Liver (tissue), 9 donors: Measurements from ENCODE around the gene AQP6. TPM values are rescaled to one million over a fixed set of nuclear protein-coding genes. Genes with fewer than 3 reads are reported as not detected.

Experiments
- DNase-seq: peaks from one replicate; pipeline ENCODE4 v3.0.0-alpha.2; 2017; ENCODE audit warnings: low spot score
- H3K27ac ChIP-seq, 2 donors: one replicate each; pipeline ENCODE4 v1.7.0; 2013; ENCODE audit warnings: inconsistent platforms in 2 of 2, low read length in 2 of 2, control low read depth in 1 of 2, low read depth in 1 of 2, mild to moderate bottlenecking in 1 of 2
- H3K27me3 ChIP-seq, 4 donors: one replicate each; pipeline versions ENCODE4 v1.6.1 to v1.7.0; 2013; ENCODE audit warnings: low read length in 3 of 4, inconsistent platforms in 1 of 4, mild to moderate bottlenecking in 1 of 4, moderate library complexity in 1 of 4; ENCODE audit not compliant: control insufficient read depth in 4 of 4, insufficient read depth in 4 of 4
- H3K36me3 ChIP-seq, 4 donors: one replicate each; pipeline versions ENCODE4 v1.6.1 to v1.7.0; 2013; ENCODE audit warnings: low read length in 3 of 4, mild to moderate bottlenecking in 3 of 4, low read depth in 1 of 4, moderate library complexity in 1 of 4; ENCODE audit not compliant: control insufficient read depth in 4 of 4, insufficient read depth in 3 of 4
- H3K4me1 ChIP-seq, 4 donors: one replicate each; pipeline versions ENCODE4 v1.6.1 to v1.7.0; 2013; ENCODE audit warnings: low read length in 3 of 4, mild to moderate bottlenecking in 3 of 4, moderate library complexity in 1 of 4; ENCODE audit not compliant: control insufficient read depth in 4 of 4, insufficient read depth in 4 of 4
- H3K4me3 ChIP-seq, 3 donors: one replicate each; pipeline versions ENCODE4 v1.6.1 to v1.7.0; 2013; ENCODE audit warnings: low read length in 3 of 3, control low read depth in 1 of 3, low read depth in 1 of 3, mild to moderate bottlenecking in 1 of 3
- H3K9ac ChIP-seq, 2 donors: one replicate each; pipeline ENCODE4 v1.7.0; 2013; ENCODE audit warnings: low read length in 2 of 2, mild to moderate bottlenecking in 2 of 2, moderate library complexity in 2 of 2, control low read depth in 1 of 2, low read depth in 1 of 2
- H3K9me3 ChIP-seq, 4 donors: one replicate each; pipeline versions ENCODE4 v1.6.1 to v1.7.0; 2013; ENCODE audit warnings: low read length in 3 of 4; ENCODE audit not compliant: control insufficient read depth in 4 of 4
- FOXA1 ChIP-seq: IDR thresholded peaks from 2 replicates; pipeline ENCODE4 v1.6.1; 2016; ENCODE audit warnings: antibody characterized with exemption
- FOXA2 ChIP-seq: IDR thresholded peaks from 2 replicates; pipeline ENCODE4 v1.6.1; 2016; ENCODE audit warnings: antibody characterized with exemption
- GABPA ChIP-seq, 2 donors: IDR thresholded peaks in 1 of 2; conservative IDR thresholded peaks in 1 of 2; 2 replicates each; pipeline ENCODE4 v1.6.1; 2016; ENCODE audit warnings: antibody characterized with exemption in 2 of 2, mild to moderate bottlenecking in 1 of 2, moderate library complexity in 1 of 2
- HNF4A ChIP-seq, 2 donors: conservative IDR thresholded peaks; 2 replicates each; pipeline ENCODE4 v1.6.1; 2016; ENCODE audit warnings: antibody characterized with exemption in 2 of 2, mild to moderate bottlenecking in 2 of 2
- JUND ChIP-seq, 2 donors: IDR thresholded peaks; 2 replicates each; pipeline ENCODE4 v1.6.1; 2016; ENCODE audit warnings: antibody characterized with exemption in 2 of 2
- MAX ChIP-seq: IDR thresholded peaks from 2 replicates; pipeline ENCODE4 v1.6.1; 2016; ENCODE audit warnings: antibody characterized with exemption
- RAD21 ChIP-seq, 2 donors: IDR thresholded peaks; 2 replicates each; pipeline ENCODE4 v1.6.1; 2016; ENCODE audit warnings: antibody characterized with exemption in 2 of 2, mild to moderate bottlenecking in 2 of 2
- REST ChIP-seq: IDR thresholded peaks from 2 replicates; pipeline ENCODE4 v1.6.1; 2016; ENCODE audit warnings: antibody characterized with exemption, mild to moderate bottlenecking
- SP1 ChIP-seq: IDR thresholded peaks from 2 replicates; pipeline ENCODE4 v1.6.1; 2018; ENCODE audit warnings: antibody characterized with exemption, mild to moderate bottlenecking
- YY1 ChIP-seq: IDR thresholded peaks from 2 replicates; pipeline ENCODE4 v1.6.1; 2016; ENCODE audit warnings: antibody characterized with exemption, mild to moderate bottlenecking
- whole genome bisulfite sequencing: extraction: QIAGEN DNeasy Blood & Tissue Kit; methylation state at CpG from one replicate; pipeline ENCODE4 v1.1.7; 2013; 5-methylcytosine and 5-hydroxymethylcytosine counted together
- polyA plus RNA-seq, 2 donors: library from polyadenylated mRNA; stranded (reverse) in 1 of 2; unstranded in 1 of 2; fragments of 200-250 nt in 1 of 2; fragments of >200 nt in 1 of 2; fragmentation: Nextera tagmentation in 1 of 2; extraction: Ambion mirVana in 1 of 2; gene quantifications; one replicate each; pipeline versions ENCODE4 v1.2.1 to v1.2.3, GENCODE V29; 2013 to 2015
- total RNA-seq, 2 donors: library from RNA; depleted of rRNA; stranded (reverse); fragments of >200 nt; gene quantifications; one replicate each; pipeline ENCODE4 v1.2.3, GENCODE V29; 2014
- TF ChIP-seq, protein P1 (sequence below): IDR thresholded peaks from 2 replicates; pipeline ENCODE4 v1.6.1; 2016; ENCODE audit warnings: antibody characterized with exemption
- donor health status: healthy.
- donor health status: healthy.
- donor health status: healthy.
- donor health status: healthy.
- donor health status: healthy.

AQP6 gene
- total and polyA plus RNA-seq, 4 donors, result 0.05 to 0.11 TPM; not detected in 2

DNA sequence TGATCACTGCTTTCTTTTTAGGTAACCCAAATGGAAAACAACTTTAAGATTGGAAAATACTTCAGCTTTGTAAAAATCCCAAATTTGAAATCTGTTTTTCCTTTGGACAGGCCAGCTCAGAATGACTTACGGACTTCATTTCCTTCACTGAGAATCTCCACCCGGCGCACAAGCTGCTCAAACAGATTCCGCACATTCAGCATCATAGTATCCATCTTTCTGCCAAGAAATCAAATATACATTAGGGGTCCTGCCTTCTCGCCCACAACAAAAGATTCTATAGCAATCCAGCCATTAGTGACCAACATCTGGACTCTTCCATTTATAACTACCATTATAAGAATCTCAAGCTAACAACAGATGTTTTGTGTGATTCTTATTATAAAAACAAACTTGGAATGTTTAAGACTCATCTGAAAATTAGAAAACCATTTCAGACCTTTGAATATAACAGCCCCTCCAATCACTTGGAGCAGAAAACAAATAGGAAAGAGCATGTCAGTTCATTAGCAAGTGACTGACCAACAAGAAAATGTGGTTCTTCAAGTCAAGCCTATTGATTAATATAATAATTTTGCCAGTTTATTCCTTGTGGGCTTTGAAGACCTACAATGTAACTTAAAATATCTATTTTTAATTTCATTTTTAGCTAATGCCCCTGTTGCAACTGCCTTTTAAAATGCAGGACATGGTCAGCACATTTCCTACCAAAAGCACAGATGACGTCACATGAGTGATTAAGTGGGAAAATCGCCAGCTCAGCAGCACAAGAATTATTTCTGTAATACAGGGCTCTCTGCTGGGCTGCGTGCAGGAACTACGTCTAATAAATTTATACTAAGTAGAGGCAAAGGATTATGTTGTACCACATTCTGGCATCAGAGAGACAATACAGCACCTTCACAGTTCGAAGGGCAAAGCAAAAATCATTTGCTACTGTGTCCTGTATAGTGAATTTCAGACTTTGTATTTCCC lies 44.0 kb downstream of the AQP6 start:
- no peaks in the 10 kb centered on the region for H3K36me3 ChIP-seq
- WGBS, result 66% methylated on average over 10 of the region's 10 CpGs
- peaks cover 0 to 6% (median 3%) of the 10 kb centered on the region in 4 donors for H3K4me1 ChIP-seq
- no peak for DNase-seq
- no peak overlapping the region for H3K9ac ChIP-seq
- no peaks in the 10 kb centered on the region for H3K9me3 ChIP-seq
- TF ChIP-seq SP1 (peak; percentile 14), JUND (IDR thresholded peaks at IDR 0.05) (peak in 1 of 2 donors; percentile 57), MAX (no peak)
- no peak overlapping the region for H3K27ac ChIP-seq
- no peak overlapping the region for H3K4me3 ChIP-seq
- H3K27me3 ChIP-seq, result no peaks in the 10 kb centered on the region

DNA sequence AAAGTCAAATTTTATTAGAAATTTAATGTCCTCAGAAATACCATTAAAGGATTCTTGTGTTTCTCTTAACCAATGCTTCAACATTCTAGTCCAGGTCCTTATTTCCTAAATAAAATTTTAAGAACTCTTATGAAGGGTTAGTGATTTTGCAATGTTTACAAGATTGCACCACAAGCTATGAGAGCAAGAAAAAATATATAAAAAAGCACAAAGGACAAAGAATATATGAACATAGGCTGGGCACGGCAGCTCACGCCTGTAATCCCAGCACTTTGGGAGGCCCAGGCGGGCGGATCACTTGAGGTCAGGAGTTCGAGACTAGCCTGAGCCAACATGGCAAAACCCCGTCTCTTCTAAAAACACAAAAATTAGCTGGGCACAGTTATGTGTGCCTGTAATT lies 44.9 kb downstream of the AQP6 start:
- no peak overlapping the region for H3K9ac ChIP-seq

More for the DNA sequence above, 44.9 kb downstream of the AQP6 start:
- H3K4me3 ChIP-seq, result no peak overlapping the region
- peaks cover 0 to 6% (median 3%) of the 10 kb centered on the region in 4 donors for H3K4me1 ChIP-seq
- no peak for DNase-seq
- no peaks in the 10 kb centered on the region for H3K9me3 ChIP-seq
- no peaks in the 10 kb centered on the region for H3K36me3 ChIP-seq
- no peak overlapping the region for H3K27ac ChIP-seq
- TF ChIP-seq FOXA2, result no peak
- no peak for TF ChIP-seq GABPA (IDR thresholded peaks at IDR 0.05 in 1 of 2, conservative IDR thresholded peaks at IDR 0.05 in 1 of 2)
- TF ChIP-seq REST, result no peak
- TF ChIP-seq YY1, result no peak
- no peak for TF ChIP-seq MAX
- TF ChIP-seq HNF4A (conservative IDR thresholded peaks at IDR 0.05), result no peak
- TF ChIP-seq FOXA1, result no peak
- TF ChIP-seq, protein P1, sequence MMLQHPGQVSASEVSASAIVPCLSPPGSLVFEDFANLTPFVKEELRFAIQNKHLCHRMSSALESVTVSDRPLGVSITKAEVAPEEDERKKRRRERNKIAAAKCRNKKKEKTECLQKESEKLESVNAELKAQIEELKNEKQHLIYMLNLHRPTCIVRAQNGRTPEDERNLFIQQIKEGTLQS, result no peak
- no peak for TF ChIP-seq RAD21 (IDR thresholded peaks at IDR 0.05)
- 58% methylated on average over 6 of the region's 6 CpGs for WGBS
- no peaks in the 10 kb centered on the region for H3K27me3 ChIP-seq
